ENCODE results near the gene ATP12A.

DNA sequence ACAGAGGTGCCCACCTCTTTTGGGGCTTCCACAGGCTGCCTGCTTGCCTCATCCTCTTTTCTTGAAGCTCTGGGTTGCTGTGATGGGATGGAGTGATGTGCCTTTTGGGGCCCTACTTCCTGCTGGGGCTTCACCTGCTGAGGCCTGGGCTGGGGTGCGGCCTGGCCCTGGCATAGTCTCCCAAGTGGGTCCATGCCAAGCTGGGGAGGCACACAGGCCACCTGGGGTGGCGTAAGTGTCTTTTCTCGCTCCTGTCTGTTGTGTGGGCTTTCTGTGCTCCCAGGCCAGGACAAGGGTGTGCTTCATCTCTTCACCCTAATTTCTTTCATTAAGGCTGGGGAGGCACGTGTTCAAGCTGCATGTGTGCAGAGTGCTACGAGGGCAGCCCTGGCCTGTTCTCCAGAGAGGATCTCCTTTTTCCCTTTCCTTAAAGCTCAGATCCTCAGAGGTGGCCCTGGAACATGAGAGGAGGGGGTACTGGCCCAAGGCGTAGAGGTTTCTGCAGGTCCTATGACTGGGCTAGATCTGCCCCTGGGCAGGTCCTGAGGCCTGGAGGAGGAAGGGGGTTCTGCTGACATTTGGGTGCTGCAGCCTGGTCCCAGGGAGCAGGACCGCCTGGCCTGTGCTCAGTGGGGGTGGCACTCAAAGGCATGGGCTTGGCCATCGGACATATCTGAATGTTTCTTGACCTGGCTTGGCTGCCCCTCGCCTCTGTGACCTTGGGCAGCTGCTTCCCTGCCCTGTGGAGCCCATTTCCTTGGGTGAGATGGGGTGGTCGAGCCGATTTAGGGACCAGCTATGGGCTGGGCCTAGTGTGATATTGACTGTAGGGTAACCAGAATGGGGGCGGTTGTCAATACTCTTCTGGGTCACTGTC, 60.0 kb downstream of the ATP12A start:
- no peak for TF ChIP-seq CTBP1 (IDR thresholded peaks at IDR 0.05; ENCODE audit: borderline replicate concordance)
- TF ChIP-seq HDGF (IDR thresholded peaks at IDR 0.05; ENCODE audit: borderline replicate concordance), result no peak
- no peak for TF ChIP-seq ARNT (IDR thresholded peaks at IDR 0.05)
- TF ChIP-seq ZNF384 (IDR thresholded peaks at IDR 0.05), result no peak
- no peak for TF ChIP-seq BHLHE40 (IDR thresholded peaks at IDR 0.05; ENCODE audit: borderline replicate concordance)
- no peak for TF ChIP-seq LEF1 (IDR thresholded peaks at IDR 0.05; ENCODE audit: borderline replicate concordance)
- no peak for TF ChIP-seq FOXK2 (IDR thresholded peaks at IDR 0.05)
- no peak for TF ChIP-seq TARDBP (IDR thresholded peaks at IDR 0.05)

Measured in HEK293T (cell line).